Endodermal cell (in vitro differentiated cells): ENCODE measurements around the gene CES2. TPM values are rescaled to one million over a fixed set of nuclear protein-coding genes. Genes with fewer than 3 reads are reported as not detected.
A peak's percentile ranks its signal among the peaks of the same experiment; 100 is the strongest.
"Not testable (repeated sequence)": the region's sequence is repeated elsewhere in the genome, so short reads cannot be mapped to it uniquely, and the experiment has no call there.

Source experiments
- DNase-seq: peaks from one replicate; pipeline ENCODE4 v3.0.0-alpha.2; 2017
- H3K27ac ChIP-seq: 2 replicates; pipeline ENCODE4 v1.5.1; 2013; ENCODE audit warnings: mild to moderate bottlenecking, low read depth, low read length, moderate library complexity
- H3K27me3 ChIP-seq: 2 replicates; pipeline ENCODE4 v1.6.1; 2013; ENCODE audit warnings: mild to moderate bottlenecking, low read length, moderate library complexity; ENCODE audit not compliant: insufficient read depth, control insufficient read depth, poor library complexity, severe bottlenecking
- H3K36me3 ChIP-seq: 2 replicates; pipeline ENCODE4 v1.7.0; 2013; ENCODE audit warnings: mild to moderate bottlenecking, low read length, moderate library complexity; ENCODE audit not compliant: control insufficient read depth, insufficient read depth
- H3K4me1 ChIP-seq: one replicate; pipeline ENCODE4 v1.7.0; 2013; ENCODE audit warnings: low read length; ENCODE audit not compliant: control insufficient read depth, insufficient read depth
- H3K4me3 ChIP-seq: 2 replicates; pipeline ENCODE4 v1.5.1; 2013; ENCODE audit warnings: mild to moderate bottlenecking, low read length, moderate library complexity
- H3K9ac ChIP-seq: 2 replicates; pipeline ENCODE4 v1.6.1; 2013; ENCODE audit warnings: mild to moderate bottlenecking, low read length, moderate library complexity; ENCODE audit not compliant: poor library complexity, severe bottlenecking; ENCODE audit errors: extremely low read depth
- H3K9me3 ChIP-seq: 2 replicates; pipeline ENCODE4 v1.6.1; 2013; ENCODE audit warnings: mild to moderate bottlenecking, low read length, moderate library complexity; ENCODE audit not compliant: control insufficient read depth
- H3K27ac Mint-ChIP-seq: 2 replicates; pipeline ENCODE4 v1.8.0; 2020; ENCODE audit warnings: mixed read lengths
- H3K27me3 Mint-ChIP-seq: 2 replicates; pipeline ENCODE4 v1.8.0; 2021; ENCODE audit warnings: mild to moderate bottlenecking, mixed read lengths; ENCODE audit not compliant: insufficient read depth
- H3K36me3 Mint-ChIP-seq: 2 replicates; pipeline ENCODE4 v1.8.0; 2020; ENCODE audit warnings: low read depth, mixed read lengths
- H3K4me1 Mint-ChIP-seq: 2 replicates; pipeline ENCODE4 v1.8.0; 2020; ENCODE audit warnings: mixed read lengths
- H3K4me3 Mint-ChIP-seq: 2 replicates; pipeline ENCODE4 v1.8.0; 2020; ENCODE audit warnings: mild to moderate bottlenecking, moderate library complexity, mixed read lengths
- H3K9me3 Mint-ChIP-seq: 2 replicates; pipeline ENCODE4 v1.8.0; 2020; ENCODE audit warnings: mild to moderate bottlenecking, mixed read lengths
- CTCF ChIP-seq: fragments of 200-600 bp; sonication (generic); conservative IDR thresholded peaks from 2 replicates; pipeline ENCODE4 v1.5.0; 2021; ENCODE audit warnings: antibody characterized with exemption, mild to moderate bottlenecking
- WGBS, 2 experiments: methylation state at CpG; one replicate each; pipeline versions ENCODE4 v1.1.5 to v1.1.7; 2013; ENCODE audit warnings: missing lambda C conversion rate in 2 of 2, mixed read lengths in 1 of 2; ENCODE audit not compliant: insufficient coverage in 1 of 2, insufficient read length in 1 of 2; 5-methylcytosine and 5-hydroxymethylcytosine counted together
- total RNA-seq, 2 donors: library from RNA; stranded (reverse); fragmentation: NEBNext Ultra II Directional in 1 of 2; extraction: Animal tissue kit (Norgen Biotek cat#: 25700) in 1 of 2; gene quantifications; 2 replicates in 1 of 2; 3 replicates in 1 of 2; pipeline ENCODE4 v1.2.1, GENCODE V29; 2021

Gene CES2
- total RNA-seq, 2 donors from 2014 or later: 28.7 to 36.8 TPM

GRCh38 chr16:66953462-66954096 lies 18.3 kb downstream of the CES2 start:
- Histone ChIP-seq H3K27me3 (peaks cover 19% of the 10 kb centered on the region), H3K36me3 (no peaks in the 10 kb centered on the region), H3K4me3 (no peak overlapping the region), H3K9ac (no peak overlapping the region), H3K27ac (no peak overlapping the region), H3K9me3 (peaks cover 14% of the 10 kb centered on the region), H3K4me1 (no peaks in the 10 kb centered on the region)
- TF ChIP-seq CTCF: no peak
- Mint-ChIP-seq H3K4me3 (peak overlapping the region; percentile 4), H3K4me1 (peaks cover 12% of the 10 kb centered on the region), H3K27me3 (peaks cover 16% of the 10 kb centered on the region), H3K36me3 (no peaks in the 10 kb centered on the region), H3K27ac (no peak overlapping the region), H3K9me3 (peaks cover 13% of the 10 kb centered on the region)
- no peak for DNase-seq
- WGBS, 2 experiments: 86 to 90% methylated on average over 5 to 10 of the region's 10 CpGs

GRCh38 chr16:66954097-66954659 lies 18.9 kb downstream of the CES2 start:
- peak; percentile 94 for DNase-seq
- Mint-ChIP-seq H3K27me3 (peaks cover 15% of the 10 kb centered on the region), H3K27ac (no peak overlapping the region), H3K4me3 (peak overlapping the region; percentile 4), H3K4me1 (peaks cover 12% of the 10 kb centered on the region), H3K9me3 (peaks cover 13% of the 10 kb centered on the region), H3K36me3 (no peaks in the 10 kb centered on the region)
- Histone ChIP-seq H3K27me3 (peaks cover 13% of the 10 kb centered on the region), H3K4me1 (no peaks in the 10 kb centered on the region), H3K9me3 (peaks cover 14% of the 10 kb centered on the region), H3K9ac (no peak overlapping the region), H3K27ac (no peak overlapping the region), H3K4me3 (no peak overlapping the region), H3K36me3 (no peaks in the 10 kb centered on the region)
- peak; percentile 91 for TF ChIP-seq CTCF
- 22 to 49% methylated on average over 5 to 8 of the region's 8 CpGs for WGBS, 2 experiments

GRCh38 chr16:66955363-66956153 lies 20.2 kb downstream of the CES2 start:
- H3K27me3 Mint-ChIP-seq: peaks cover 16% of the 10 kb centered on the region

GRCh38 chr16:66956154-66956457 lies 20.8 kb downstream of the CES2 start:
- not testable (repeated sequence) for H3K27ac Mint-ChIP-seq, H3K4me3 Mint-ChIP-seq, DNase-seq, H3K27me3 ChIP-seq, H3K36me3 ChIP-seq, H3K27ac ChIP-seq, H3K9ac ChIP-seq, H3K4me3 ChIP-seq, H3K36me3 Mint-ChIP-seq, H3K4me1 ChIP-seq
- peaks cover 15% of the 10 kb centered on the region for H3K4me1 Mint-ChIP-seq
- peaks cover 11% of the 10 kb centered on the region for H3K9me3 Mint-ChIP-seq
- H3K27me3 Mint-ChIP-seq: peaks cover 16% of the 10 kb centered on the region
- H3K9me3 ChIP-seq: peaks cover 12% of the 10 kb centered on the region
- 100% methylated on average over 1 of the region's 1 CpG; no CpG with 5 or more reads in 1 of the 2 experiments for WGBS, 2 experiments

More at GRCh38 chr16:66955363-66956153, 20.2 kb downstream of the CES2 start:
- not testable (repeated sequence) for H3K4me1 ChIP-seq, H3K27ac Mint-ChIP-seq, H3K27me3 ChIP-seq, H3K36me3 ChIP-seq, H3K4me3 Mint-ChIP-seq, H3K36me3 Mint-ChIP-seq, DNase-seq, H3K4me3 ChIP-seq, H3K27ac ChIP-seq, H3K9ac ChIP-seq
- H3K4me1 Mint-ChIP-seq: peaks cover 12% of the 10 kb centered on the region
- H3K9me3 Mint-ChIP-seq: peaks cover 13% of the 10 kb centered on the region
- H3K9me3 ChIP-seq: peaks cover 14% of the 10 kb centered on the region
- 90 to 93% methylated on average over 8 to 15 of the region's 17 CpGs for WGBS, 2 experiments
